HG02938 (cell line): Measurements from ENCODE around the gene GNAI2.
"Not testable (repeated sequence)": the region's sequence is repeated elsewhere in the genome, so short reads cannot be mapped to it uniquely, and the experiment has no call there.

ENCODE experiments used
- ATAC-seq: cut with Tn5 transposase; IDR thresholded peaks from one replicate; pipeline ENCODE4 v1.9.1; 2021; ENCODE audit warnings: mild to moderate bottlenecking, moderate library complexity; ENCODE audit not compliant: unreplicated experiment

GNAI2 gene

DNA sequence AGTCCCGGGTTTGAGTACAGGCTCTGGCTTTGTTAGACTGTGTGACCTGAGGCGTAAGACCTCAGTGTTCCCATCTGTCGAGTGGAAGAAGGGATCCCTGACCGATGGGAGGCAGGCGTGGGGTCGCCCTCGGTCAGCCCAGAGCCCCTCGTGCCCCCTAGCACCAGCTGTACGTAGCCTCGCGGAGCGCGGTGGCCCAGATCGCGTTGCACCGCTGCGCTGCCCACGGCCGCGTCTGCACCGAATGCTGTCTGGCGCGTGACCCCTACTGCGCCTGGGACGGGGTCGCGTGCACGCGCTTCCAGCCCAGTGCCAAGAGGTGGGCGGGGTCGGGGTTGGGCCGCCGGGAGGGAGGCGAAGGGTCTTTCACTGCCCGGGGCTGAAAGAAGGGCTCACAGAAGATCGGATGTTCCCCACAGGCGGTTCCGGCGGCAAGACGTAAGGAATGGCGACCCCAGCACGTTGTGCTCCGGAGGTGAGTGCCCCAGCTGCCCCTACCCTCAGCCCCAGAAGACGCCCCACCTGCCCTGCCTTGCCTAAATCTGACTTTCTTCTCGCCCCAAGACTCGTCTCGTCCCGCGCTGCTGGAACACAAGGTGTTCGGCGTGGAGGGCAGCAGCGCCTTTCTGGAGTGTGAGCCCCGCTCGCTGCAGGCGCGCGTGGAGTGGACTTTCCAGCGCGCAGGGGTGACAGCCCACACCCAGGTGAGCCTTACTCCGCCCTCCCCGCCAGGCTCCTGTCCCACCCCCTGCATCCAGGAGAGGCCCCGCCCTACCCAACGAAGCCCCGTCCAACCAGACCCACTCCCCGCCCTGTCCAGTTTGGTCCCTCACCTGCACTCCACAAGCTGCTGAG is 39.4 kb downstream of the GNAI2 start:
- ATAC-seq = no peak

DNA sequence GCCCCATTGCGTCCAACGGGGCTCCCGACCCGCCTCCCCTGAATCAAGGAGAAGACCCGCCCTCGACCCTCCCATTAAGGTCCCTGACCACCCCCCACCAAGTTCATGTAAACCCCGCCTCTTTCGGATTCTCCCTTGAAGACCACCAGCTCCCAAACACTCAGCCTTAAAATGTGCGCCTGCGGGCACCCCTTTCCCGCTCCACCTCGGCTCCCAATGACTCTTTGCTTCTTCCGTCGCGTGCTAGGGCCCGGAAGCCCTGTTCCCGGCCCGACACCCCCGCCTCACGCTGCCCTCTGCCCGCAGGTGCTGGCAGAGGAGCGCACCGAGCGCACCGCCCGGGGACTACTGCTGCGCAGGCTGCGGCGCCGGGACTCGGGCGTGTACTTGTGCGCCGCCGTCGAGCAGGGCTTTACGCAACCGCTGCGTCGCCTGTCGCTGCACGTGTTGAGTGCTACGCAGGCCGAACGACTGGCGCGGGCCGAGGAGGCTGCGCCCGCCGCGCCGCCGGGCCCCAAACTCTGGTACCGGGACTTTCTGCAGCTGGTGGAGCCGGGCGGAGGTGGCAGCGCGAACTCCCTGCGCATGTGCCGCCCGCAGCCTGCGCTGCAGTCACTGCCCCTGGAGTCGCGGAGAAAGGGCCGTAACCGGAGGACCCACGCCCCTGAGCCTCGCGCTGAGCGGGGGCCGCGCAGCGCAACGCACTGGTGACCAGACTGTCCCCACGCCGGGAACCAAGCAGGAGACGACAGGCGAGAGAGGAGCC is 40.2 kb downstream of the GNAI2 start:
- ATAC-seq = no peak

DNA sequence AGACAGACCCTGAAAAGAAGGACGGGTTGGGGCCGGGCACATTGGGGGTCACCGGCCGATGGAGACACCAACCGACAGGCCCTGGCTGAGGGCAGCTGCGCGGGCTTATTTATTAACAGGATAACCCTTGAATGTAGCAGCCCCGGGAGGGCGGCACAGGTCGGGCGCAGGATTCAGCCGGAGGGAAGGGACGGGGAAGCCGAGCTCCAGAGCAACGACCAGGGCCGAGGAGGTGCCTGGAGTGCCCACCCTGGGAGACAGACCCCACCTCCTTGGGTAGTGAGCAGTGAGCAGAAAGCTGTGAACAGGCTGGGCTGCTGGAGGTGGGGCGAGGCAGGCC is 40.7 kb downstream of the GNAI2 start:
- ATAC-seq = no peak

DNA sequence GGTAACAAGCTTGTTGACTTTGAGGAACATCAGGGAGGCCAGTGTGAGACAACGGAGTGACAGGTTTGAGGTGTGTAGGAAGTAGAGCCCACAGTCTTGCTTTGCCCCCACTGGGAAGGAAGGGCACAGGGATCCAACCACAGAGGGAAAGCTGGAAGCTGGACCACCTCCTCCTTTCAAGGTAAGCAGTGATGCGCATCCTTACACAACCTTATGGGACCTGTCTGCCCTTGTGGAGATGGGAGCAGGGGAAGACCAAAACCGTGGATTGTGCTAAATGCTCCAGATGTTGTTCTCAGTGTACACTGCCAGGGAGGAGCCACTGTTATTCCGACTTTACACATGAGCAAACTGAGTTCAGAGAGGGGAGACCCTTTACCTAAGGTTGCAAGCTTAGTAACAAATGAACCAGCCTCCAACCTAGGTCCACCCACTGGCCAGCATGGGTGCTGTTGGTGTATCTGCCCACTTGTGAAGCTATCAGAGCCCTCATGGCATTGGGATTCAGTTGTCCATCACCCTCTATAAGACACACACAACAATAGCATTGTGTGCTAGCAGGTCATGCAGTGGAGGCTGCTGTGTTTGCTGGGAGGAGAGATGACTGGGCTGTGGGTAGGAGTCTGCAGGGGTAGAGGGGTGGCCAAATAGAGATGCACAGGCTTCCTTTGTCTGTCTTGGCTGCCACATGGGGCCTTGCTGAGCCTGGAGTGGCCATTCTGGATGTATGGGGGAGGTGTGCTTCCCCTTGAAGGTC is 42.3 kb downstream of the GNAI2 start:
- ATAC-seq = no peak

DNA sequence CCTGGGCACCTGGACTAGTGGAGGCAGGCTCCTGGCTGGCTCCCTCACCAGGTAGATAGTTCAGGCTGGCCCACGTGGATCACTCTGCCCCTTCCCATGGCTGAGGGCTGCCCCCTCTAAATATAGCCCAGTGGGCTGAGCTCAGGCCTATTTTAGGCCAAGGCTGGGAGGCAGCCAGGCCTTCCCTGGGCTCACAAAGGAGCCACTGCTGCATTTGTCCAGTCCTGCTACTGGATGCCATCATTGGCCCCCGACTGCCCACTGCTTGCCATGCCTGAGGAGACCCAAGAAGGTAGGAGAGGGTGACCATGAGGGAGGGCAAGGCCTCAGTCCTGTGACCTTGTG is 42.8 kb downstream of the GNAI2 start, which contains the start of gene LSMEM2:
Gene LSMEM2 (plus strand): TSS at position 208 of the 345 bp plus-strand sequence. CDS start 27 bp downstream, at position 235.
- ATAC-seq = no peak

DNA sequence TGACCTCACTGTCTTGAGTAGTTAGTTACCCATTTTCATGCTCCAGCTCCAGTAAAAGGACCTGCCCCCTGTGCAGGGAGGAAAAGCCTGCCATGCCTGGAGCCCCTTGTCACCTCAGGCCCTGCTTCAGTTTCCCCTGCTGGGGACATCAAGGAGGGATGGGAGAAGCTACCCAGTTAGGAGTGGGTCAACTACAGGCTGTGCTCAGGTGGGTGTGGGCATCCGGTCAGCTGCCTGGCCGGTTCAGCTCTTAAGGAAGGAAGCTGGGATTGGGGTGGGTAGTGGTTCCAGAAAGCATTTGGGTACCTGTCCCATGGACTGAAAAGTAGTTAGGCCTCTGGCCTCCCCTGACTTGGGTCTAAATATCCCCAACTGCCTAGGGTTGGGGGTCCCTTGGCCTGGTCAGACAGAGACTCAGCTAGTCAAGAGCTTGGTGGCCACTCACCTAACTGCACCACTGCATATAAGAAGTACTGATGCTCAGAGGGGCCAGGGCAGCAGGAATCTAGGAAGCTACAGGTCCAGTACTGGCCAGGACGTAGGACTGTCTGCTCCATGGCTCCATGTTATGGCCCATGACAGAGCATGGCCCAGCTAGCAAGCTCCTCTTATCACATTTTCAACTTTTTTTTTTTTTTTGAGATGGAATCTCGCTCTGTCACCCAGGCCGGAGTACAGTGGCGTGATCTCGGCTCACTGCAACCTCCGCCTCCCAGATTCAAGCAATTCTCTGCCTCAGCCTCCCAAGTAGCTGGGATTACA is 43.4 kb downstream of the GNAI2 start:
- ATAC-seq = no peak

DNA sequence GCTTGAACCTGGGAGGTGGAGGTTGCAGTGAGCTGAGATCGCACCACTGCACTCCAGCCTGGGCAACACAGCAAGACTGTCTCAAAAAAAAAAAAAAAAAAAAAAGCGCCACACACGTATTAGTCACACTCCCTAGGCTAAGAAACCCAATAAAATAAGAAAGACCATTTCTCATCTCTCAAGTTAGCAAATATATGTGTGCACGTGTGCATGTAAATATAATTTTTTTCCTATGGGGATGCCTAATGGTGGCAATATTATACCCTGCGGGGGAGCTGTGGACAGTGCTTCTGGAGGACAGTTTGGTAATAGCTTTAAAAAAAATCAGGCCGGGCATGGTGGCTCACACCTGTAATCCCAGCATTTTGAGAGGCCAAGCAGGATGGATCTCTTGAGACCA is 48.1 kb downstream of the GNAI2 start:
- not testable (repeated sequence) for ATAC-seq

DNA sequence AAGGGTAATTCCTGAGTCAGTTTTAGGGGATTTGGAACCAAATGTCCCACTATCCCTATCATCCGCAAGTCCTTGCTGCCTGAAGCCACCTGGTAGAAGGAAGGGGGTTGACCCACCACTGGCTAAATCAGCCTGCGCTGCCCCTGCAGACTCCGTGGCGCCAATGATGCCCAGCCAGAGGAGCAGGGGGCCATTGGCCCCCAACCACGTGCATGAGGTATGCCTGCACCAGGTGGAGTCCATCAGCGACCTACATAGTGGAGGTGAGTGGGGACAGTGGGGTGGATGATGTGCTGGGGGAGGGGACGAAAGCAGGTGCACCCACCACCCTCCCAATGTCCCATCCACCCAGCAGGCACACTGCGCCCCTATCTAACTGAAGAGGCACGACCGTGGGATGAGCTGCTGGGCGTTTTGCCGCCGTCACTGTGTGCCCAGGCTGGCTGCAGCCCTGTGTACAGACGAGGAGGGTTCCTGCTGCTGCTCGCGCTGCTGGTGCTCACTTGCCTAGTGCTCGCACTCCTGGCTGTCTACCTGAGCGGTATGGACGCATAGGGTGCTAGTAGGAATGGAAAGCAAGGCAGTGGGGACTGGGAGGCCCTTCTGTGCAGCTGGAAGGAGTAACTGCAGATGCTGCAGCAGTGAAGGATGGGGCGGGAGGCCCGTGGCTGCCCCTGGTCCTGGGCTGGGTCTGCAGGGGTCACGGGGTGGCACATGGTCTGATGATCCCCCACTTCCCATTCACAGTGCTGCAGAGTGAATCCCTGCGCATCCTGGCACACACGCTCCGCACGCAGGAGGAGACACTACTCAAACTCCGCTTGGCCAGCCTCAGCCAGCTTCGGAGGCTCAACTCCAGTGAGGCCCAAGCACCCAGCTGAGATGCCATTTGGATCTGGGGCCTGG is 50.6 kb downstream of the GNAI2 start:
- ATAC-seq = no peak

DNA sequence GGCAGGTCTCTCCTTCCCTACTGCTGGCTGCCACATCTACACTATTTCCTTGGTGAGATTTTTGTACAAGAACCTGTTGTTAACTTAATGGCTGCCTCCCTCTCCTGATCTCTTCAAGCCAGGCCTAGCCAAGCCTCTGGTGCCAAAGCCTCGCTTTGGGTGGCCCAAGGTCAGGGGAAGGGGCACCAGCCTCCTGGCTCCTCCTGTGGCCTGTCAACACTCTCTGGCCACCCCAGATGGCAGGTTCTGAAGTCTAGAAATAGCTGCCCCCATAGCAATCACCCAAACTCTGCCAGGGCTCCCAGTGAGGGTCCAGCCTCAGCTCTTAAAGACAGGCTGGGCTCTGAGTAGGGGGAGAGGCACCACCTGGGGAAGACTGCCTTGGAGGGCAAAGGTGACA is 51.3 kb downstream of the GNAI2 start:
- no peak for ATAC-seq

DNA sequence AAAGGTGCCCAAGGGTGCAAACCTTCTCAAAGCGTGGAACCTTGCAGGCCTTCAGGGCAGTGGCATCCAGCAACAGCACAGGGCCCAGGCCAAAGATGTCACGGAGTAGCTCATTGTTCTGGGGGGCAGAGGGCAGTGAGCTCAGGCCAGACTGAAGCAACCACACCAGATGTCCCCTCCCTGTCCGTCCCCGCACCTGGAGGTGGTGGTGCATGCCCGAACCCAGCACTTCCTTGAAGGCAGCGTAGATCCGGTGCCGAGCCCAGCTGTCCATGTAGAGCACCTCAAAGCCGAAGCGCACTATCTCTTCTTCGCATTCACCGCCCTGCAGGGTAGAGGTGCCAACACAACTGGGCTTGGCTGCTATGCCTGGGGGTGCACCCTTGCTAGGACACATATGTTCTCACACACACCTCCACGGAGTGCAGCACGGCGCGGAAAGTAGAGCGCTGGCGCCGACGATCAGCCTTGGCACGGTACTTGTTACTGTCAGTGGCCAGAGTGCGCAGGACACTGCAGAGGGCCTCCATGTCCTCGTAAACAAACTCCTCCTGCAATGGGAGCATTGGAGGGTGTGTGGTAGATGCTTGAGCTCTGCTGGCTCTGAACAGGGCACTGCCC is 52.5 kb downstream of the GNAI2 start:
- no peak for ATAC-seq

DNA sequence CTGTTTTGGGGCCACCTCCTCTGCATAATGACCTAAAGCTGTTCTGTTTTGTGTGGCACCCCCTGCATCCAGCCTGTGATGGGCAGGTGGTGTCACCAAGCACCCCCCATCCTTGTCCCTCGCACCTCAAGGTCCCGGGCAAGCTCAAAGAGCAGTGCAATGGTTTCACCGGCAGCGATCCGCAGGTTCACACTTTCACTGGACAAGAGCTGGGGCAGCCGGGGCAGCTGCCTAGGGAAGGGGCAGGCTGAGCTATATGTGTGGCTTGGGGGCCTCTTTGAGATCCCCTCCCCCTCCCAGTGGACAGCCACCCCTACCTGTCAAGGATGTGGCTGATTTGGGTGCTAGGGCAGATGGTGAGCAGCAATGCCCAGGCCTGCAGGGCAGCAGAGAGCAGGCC is 53.1 kb downstream of the GNAI2 start:
- ATAC-seq = no peak

DNA sequence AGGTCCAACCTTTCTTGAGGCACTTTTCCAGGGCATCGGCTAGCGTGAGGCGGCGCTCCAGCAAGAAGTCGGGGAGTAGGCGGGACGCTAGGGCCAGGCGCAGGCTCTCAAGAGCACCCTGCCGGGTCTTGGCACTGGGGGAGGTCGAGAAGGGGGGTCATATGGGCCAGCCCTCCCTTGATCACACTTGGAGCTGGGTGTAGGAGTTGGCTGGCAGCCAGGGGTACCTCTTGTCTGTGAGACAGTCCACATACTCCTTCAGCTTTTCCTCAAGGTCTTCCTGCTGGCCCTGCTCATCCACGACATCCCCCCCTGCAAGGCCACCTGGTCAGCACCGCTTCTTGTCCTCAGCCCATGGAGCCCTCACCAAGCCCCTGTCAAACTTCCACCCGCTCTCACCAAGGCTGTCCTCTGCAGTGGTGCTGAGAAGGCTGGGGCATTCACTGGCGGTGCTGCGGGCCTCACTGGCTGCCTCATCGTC is 54.2 kb downstream of the GNAI2 start:
- no peak for ATAC-seq

DNA sequence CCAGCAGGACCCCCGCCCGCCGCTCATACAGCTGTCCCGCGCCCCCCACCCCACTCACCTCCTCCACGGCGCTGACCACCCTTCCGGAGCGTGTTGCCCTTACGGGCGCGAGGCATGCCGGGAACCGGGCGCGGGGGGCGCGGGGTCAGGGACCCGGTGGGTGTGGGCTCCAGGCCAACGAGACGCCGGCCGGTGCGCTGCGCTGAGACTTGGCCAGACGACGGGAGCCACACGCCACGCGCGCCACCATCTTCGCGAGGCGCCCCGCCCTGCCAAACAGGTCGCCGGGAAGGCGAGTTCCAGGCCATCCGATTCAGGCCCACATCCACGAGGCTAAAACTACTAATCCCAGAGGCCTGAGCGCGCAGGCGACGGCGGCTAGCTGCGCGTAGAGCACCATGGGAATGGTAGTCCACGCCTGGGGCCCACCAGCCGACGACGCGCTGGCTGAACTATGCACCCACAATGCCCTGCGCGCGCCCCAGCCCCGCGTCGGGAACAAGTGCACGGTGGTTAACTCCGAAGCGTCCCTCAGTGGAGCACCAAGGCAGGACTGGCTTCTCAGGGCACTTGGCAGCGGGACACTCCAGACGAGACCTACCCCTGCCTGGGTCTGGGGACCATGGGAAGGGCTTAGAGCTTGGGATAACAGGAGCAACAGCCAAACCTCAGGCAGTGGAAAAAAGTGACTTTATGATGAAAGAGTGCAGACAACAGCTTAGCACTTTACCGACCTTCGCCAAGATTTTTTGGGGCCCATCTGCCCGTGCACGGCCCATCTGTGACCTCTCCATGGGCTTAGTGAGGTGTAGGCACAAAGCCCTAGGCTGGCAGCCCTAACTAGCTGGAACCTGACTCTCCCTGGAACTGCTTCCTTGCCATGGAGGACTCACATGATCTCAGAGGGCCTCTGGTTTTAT is 56.4 kb downstream of the GNAI2 start, which contains the start of gene IFRD2:
Gene IFRD2 (minus strand): TSS at position 271 of the 920 bp plus-strand sequence. CDS start 155 bp downstream, at position 116.
- peak; percentile 93 for ATAC-seq

DNA sequence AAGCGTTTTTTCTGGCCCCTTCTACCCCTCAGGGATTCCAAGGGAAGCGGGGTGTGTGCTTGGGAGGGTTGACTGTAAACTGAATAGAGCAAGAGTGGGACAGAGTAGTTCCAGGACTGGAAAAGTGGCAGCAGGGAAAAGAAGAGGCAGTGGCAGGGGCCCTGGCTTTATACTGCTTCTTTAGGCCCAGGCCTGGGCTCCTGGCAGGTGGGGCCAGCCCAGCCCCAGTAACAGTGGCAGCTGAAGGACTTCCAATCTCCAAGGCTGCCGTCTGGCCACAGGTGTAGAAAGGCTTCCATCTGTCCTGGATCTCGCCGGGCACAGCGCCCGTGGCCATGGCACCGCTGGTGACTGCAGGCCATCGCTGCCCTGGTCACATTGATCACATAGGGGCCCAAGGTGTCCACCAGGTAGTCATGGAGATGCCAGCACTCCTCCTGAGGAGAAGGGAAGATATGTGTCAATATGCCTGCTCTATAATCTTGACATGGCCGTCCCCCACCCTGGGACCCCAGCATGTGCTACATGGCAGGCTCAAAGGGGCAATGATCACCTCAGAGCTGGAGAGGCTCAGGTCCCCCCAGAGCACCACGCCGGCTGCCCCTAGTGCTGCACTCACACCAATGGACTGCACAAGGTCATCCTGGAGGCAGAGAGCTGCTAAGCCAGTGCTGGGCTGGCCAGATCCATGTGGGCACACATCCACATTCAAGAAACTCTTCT is 57.2 kb downstream of the GNAI2 start:
- ATAC-seq = no peak

DNA sequence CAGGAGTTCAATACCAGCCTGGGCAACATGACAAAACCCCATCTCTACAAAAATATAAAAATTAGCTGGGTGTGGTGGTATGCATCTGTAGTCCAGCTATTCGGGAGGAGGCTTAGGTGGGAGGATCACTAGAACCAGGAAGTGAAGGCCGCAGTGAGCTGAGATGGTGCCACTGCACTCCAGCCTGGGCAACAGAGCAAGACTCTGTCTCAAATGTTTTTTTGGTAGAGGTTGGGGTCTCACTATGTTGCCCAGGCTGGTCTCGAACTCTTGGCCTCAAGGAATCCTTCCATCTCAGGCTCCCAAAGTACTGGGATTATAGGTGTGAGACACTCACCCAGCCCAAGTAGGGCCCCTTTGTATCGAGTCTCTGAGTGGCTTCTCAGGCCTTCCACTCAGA is 58.1 kb downstream of the GNAI2 start:
- no peak for ATAC-seq

DNA sequence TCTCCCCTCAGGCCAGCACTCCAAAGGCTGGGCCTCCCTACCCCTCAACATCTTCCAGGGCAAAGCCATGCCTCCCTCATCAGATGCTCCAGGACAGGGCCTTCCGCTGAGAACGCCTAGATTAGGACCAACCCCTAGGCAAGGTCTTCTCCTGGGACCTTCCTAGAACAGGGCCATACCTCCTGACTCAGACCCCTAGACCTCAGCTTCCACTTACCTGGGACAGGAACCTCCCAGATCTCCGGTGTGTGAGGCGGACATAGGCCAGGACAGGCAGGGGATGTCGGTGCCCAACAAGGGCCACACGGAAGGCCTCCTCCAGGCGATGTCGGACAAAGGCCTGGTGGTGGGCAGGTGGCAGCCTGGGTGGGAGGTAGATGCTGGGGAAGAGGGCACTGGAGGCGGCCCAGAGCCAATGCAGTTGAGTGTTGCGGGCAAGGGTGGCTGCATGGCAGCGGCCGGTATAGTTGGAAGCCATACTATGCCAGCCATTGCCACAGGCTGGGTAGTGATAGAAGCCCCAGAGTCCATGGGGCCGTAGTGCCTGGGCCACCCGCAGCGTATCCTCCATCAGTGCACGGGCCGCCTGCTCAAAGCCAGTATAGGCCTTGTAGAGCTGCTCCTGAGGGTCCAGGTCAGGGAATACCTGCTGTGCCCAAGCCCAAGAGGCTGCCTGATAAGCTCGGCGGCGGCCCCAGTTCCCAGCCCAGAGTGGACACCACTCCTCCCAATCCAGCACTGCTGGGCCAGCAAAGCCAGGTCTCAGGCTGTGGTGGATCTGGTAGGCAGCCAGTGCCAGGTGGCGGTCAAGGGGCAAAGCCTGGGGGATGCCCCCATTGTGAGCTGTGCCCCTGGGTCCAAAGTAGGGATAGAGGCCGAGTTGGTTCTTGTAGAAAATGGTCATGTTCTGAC is 58.7 kb downstream of the GNAI2 start:
- ATAC-seq = no peak
